ENCODE data around the gene DUSP3. TPM values are rescaled to one million over a fixed set of nuclear protein-coding genes. Genes with fewer than 3 reads are reported as not detected.

Gene DUSP3
- total RNA-seq, 1 experiment from 2014 or later = 50.7 TPM

DNA sequence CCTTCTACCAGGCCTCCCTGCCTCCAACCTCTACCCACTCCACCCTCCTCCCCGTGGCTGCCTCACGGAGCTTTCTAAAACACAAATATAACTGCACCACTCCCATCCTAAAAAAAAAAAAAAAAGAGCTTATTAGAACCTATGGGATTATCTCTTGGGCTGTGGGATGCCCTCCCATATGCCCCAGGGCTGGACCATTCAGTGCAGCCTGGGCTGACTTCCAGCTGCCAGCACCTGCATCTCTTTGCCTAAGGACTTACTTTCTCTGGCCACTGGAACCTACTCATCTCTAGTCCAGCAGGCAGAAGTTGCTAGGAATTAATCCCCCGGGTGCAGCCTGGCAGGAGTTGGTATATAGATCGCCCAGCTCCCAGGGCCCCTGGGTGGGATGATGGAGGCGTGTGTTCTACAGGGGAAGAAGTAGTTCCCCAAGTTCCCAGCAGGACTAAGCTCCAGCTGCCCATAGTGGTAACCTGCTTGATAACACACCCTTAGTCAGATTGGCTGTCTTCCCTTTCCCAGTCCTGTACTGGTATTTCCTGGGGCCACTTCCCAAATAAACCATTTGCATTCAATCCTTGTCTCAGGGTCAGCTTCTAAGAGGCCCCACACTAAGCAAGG lies 43.9 kb upstream of the DUSP3 start:
- ChIA-PET CTCF (no interaction called here), POLR2A (ENCODE audit: unreplicated experiment) (no interaction called here)
- no TSS peak for BruUV-seq (replicated peaks)
- Histone ChIP-seq H3K9me2 (replicated peaks; ENCODE audit: low read length) (no peaks in the 10 kb centered on the region), H3K27me3 (ENCODE audit: low read length) (no peaks in the 10 kb centered on the region), H3K27ac (ENCODE audit: low read length) (no peak overlapping the region), H3K4me1 (ENCODE audit: insufficient read depth, low read length) (no peaks in the 10 kb centered on the region), H3K4me3 (ENCODE audit: low read length) (no peak overlapping the region), H3F3A (ENCODE audit: low read length, unreplicated experiment) (no peaks in the 10 kb centered on the region), H2AFZ (ENCODE audit: low read length) (no peak overlapping the region), H4K20me1 (ENCODE audit: low read length) (no peaks in the 10 kb centered on the region), H3K36me3 (ENCODE audit: low read depth, low read length) (peaks cover 24% of the 10 kb centered on the region), H3K79me2 (ENCODE audit: low read length) (no peaks in the 10 kb centered on the region), H3K9me3 (ENCODE audit: low read length) (no peaks in the 10 kb centered on the region), H3K9ac (ENCODE audit: low read length) (no peak overlapping the region), H3K4me2 (ENCODE audit: low read length) (no peak overlapping the region)
- DNase-seq (no peak), ATAC-seq (peak; percentile 38; the same call in 1 of the 2 replicates)
- no peak for TF ChIP-seq EZH2 (IDR thresholded peaks at IDR 0.05; ENCODE audit: low read length, unreplicated experiment)
- no peak for TF ChIP-seq CTCF (conservative IDR thresholded peaks at IDR 0.05; ENCODE audit: low read depth, low read length)
- no peak for TF ChIP-seq EZH2phosphoT487 (IDR thresholded peaks at IDR 0.05; ENCODE audit: borderline replicate concordance, low read length)
- intact Hi-C loops (cut with micrococcal nuclease) = no loop called here

- TF ChIP-seq EZH2phosphoT487 (IDR thresholded peaks at IDR 0.05; ENCODE audit: borderline replicate concordance, low read length) (no peak), EZH2 (IDR thresholded peaks at IDR 0.05; ENCODE audit: low read length, unreplicated experiment) (no peak)
- Histone ChIP-seq H3K4me1 (ENCODE audit: insufficient read depth, low read length) (0 out of 2 replicates have a peak, but pooled peaks cover under 1% of the 10 kb centered on the region), H3F3A (ENCODE audit: low read length, unreplicated experiment) (no peaks in the 10 kb centered on the region), H3K27ac (ENCODE audit: low read length) (no peak overlapping the region), H3K36me3 (ENCODE audit: low read depth, low read length) (peaks cover 17% of the 10 kb centered on the region), H3K4me2 (ENCODE audit: low read length) (no peak overlapping the region), H3K9me3 (ENCODE audit: low read length) (no peaks in the 10 kb centered on the region), H3K9me2 (replicated peaks; ENCODE audit: low read length) (no peaks in the 10 kb centered on the region), H3K27me3 (ENCODE audit: low read length) (no peaks in the 10 kb centered on the region), H3K4me3 (ENCODE audit: low read length) (no peak overlapping the region), H4K20me1 (ENCODE audit: low read length) (no peaks in the 10 kb centered on the region), H3K79me2 (ENCODE audit: low read length) (no peaks in the 10 kb centered on the region), H3K9ac (ENCODE audit: low read length) (no peak overlapping the region), H2AFZ (ENCODE audit: low read length) (no peak overlapping the region)
- ATAC-seq (no peak), DNase-seq (no peak)
- intact Hi-C loops (cut with micrococcal nuclease) = no loop called here
- POLR2A ChIA-PET (ENCODE audit: unreplicated experiment) = no interaction called here
- no TSS peak for BruUV-seq (replicated peaks)
- CTCF ChIA-PET = no interaction called here
Measured at GRCh38 chr17:43820759-43821158, 42.0 kb upstream of the DUSP3 start.

GRCh38 chr17:43818966-43819365 lies 40.2 kb upstream of the DUSP3 start:
- intact Hi-C loops (cut with micrococcal nuclease) = no loop called here
- POLR2A ChIA-PET (ENCODE audit: unreplicated experiment) = interaction anchor here (0.5 to 0.6 kb wide), 2 partner anchors 168 to 1801 kb away, joined by 5 to 6 read pairs; no protein-coding TSS in a partner anchor
- no peak for DNase-seq
- Histone ChIP-seq H3K9me2 (replicated peaks; ENCODE audit: low read length) (no peaks in the 10 kb centered on the region), H3K4me3 (ENCODE audit: low read length) (no peak overlapping the region), H3K4me2 (ENCODE audit: low read length) (no peak overlapping the region), H3F3A (ENCODE audit: low read length, unreplicated experiment) (no peaks in the 10 kb centered on the region), H3K27me3 (ENCODE audit: low read length) (no peaks in the 10 kb centered on the region), H4K20me1 (ENCODE audit: low read length) (no peaks in the 10 kb centered on the region), H3K36me3 (ENCODE audit: low read depth, low read length) (peaks cover 16% of the 10 kb centered on the region; the same call in 1 of the 2 replicates), H3K27ac (ENCODE audit: low read length) (no peak overlapping the region), H3K79me2 (ENCODE audit: low read length) (no peaks in the 10 kb centered on the region), H2AFZ (ENCODE audit: low read length) (no peak overlapping the region), H3K9ac (ENCODE audit: low read length) (no peak overlapping the region), H3K4me1 (ENCODE audit: insufficient read depth, low read length) (peaks cover 16% of the 10 kb centered on the region), H3K9me3 (ENCODE audit: low read length) (no peaks in the 10 kb centered on the region)
- TF ChIP-seq CTCF (conservative IDR thresholded peaks at IDR 0.05; ENCODE audit: low read depth, low read length) (no peak), EZH2 (IDR thresholded peaks at IDR 0.05; ENCODE audit: low read length, unreplicated experiment) (no peak), EZH2phosphoT487 (IDR thresholded peaks at IDR 0.05; ENCODE audit: borderline replicate concordance, low read length) (no peak)
- ATAC-seq = no peak
- CTCF ChIA-PET = no interaction called here
- BruUV-seq (replicated peaks) = no TSS peak

All from PC-3 (cell line).